Spleen (tissue), 11 donors: ENCODE measurements around the gene CACNA2D2. TPM values are rescaled to one million over a fixed set of nuclear protein-coding genes. Genes with fewer than 3 reads are reported as not detected.

ENCODE experiments used
- DNase-seq: peaks from one replicate; pipeline ENCODE4 v3.0.0-alpha.2; 2020
- H3K27ac ChIP-seq, 8 donors: fragments of 200-600 bp; sonication (generic) in 7 of 8; 1 replicate in 4 of 8; 2 replicates in 4 of 8; pipeline versions ENCODE4 v1.5.0 to v1.8.0; 2016 to 2021; ENCODE audit warnings: inconsistent platforms in 4 of 8, mild to moderate bottlenecking in 4 of 8, moderate library complexity in 1 of 8
- H3K27me3 ChIP-seq, 7 donors: fragments of 200-600 bp; sonication (generic) in 6 of 7; replicated peaks in 1 of 7; 1 replicate in 4 of 7; 2 replicates in 3 of 7; pipeline versions ENCODE4 v1.5.0 to v1.8.0; 2016 to 2021; ENCODE audit warnings: inconsistent platforms in 3 of 7, mild to moderate bottlenecking in 1 of 7
- H3K36me3 ChIP-seq, 6 donors: fragments of 200-600 bp; sonication (generic) in 5 of 6; 1 replicate in 4 of 6; 2 replicates in 2 of 6; pipeline versions ENCODE4 v1.5.0 to v1.8.0; 2016 to 2021; ENCODE audit warnings: inconsistent platforms in 2 of 6
- H3K4me1 ChIP-seq, 6 donors: fragments of 200-600 bp; sonication (generic) in 5 of 6; 1 replicate in 3 of 6; 2 replicates in 3 of 6; pipeline versions ENCODE4 v1.5.0 to v1.8.0; 2016 to 2021; ENCODE audit warnings: inconsistent platforms in 3 of 6
- H3K4me3 ChIP-seq, 8 donors: fragments of 200-600 bp; sonication (generic) in 7 of 8; 1 replicate in 4 of 8; 2 replicates in 4 of 8; pipeline versions ENCODE4 v1.5.0 to v1.8.0; 2016 to 2021; ENCODE audit warnings: inconsistent platforms in 4 of 8, mild to moderate bottlenecking in 4 of 8, moderate library complexity in 2 of 8
- H3K9me3 ChIP-seq, 8 donors: fragments of 200-600 bp; sonication (generic) in 7 of 8; 1 replicate in 4 of 8; 2 replicates in 4 of 8; pipeline versions ENCODE4 v1.5.0 to v1.8.0; 2016 to 2021; ENCODE audit warnings: inconsistent platforms in 4 of 8
- POLR2A ChIP-seq, 3 donors: fragments of 450-650 bp; IDR thresholded peaks; one replicate each; pipeline ENCODE4 v1.5.1; 2017; ENCODE audit warnings: antibody characterized with exemption in 3 of 3, mild to moderate bottlenecking in 1 of 3
- POLR2AphosphoS5 ChIP-seq, 3 donors: sonication (generic); formaldehyde crosslinking; IDR thresholded peaks; one replicate each; pipeline ENCODE4 v1.5.1; 2017; ENCODE audit warnings: antibody characterized with exemption in 3 of 3
- WGBS, 5 donors: extraction: QIAGEN DNeasy Blood & Tissue Kit in 3 of 5; methylation state at CpG; one replicate each; pipeline versions ENCODE4 v1.1.5 to v1.1.7; 2013 to 2018; 5-methylcytosine and 5-hydroxymethylcytosine counted together
- intact Hi-C: fragments of 100-400 bp; cut with DNase I; formaldehyde crosslinking; loops from one replicate; pipeline ENCODE4 v1.15.0; 2023; ENCODE audit warnings: low total_unique reads
- polyA plus RNA-seq, 3 donors: library from polyadenylated mRNA; stranded (reverse); fragments of 200-250 nt; gene quantifications; one replicate each; pipeline ENCODE4 v1.2.1, GENCODE V29; 2013
- total RNA-seq, 7 donors: library from RNA; depleted of rRNA in 3 of 7; stranded (reverse); fragments of >200 nt in 3 of 7; fragmentation: NEBNext Ultra II Directional in 4 of 7; extraction: Animal tissue kit (Norgen Biotek cat#: 25700) in 4 of 7; gene quantifications; one replicate each; pipeline versions ENCODE4 v1.1.0 to v1.2.1, GENCODE V29; 2016 to 2021
- TF ChIP-seq, protein P1 (sequence below), 11 experiments: fragments of 200-600 bp in 7 of 11; fragments of 450-650 bp in 4 of 11; sonication (generic) in 4 of 11; IDR thresholded peaks in 8 of 11; conservative IDR thresholded peaks in 3 of 11; 1 replicate in 7 of 11; 2 replicates in 4 of 11; pipeline versions ENCODE4 v1.4.0 to v1.8.0; 2016 to 2021; ENCODE audit warnings: antibody characterized with exemption in 11 of 11, inconsistent platforms in 4 of 11, mild to moderate bottlenecking in 1 of 11
- donor health status: healthy with polysubstance abuse.
- donor health status: DM: no; HTN: no; CAD: no; lungs with moderate emphysema.
- donor health status: DM: no; HTN: no; CAD: no.
- donor health status: Bipolar disorder and iron deficiency.
- donor health status: healthy.
- donor health status: DM: no; HTN: no; CAD: no.
- donor health status: DM: yes; HTN: yes; CAD: no.

The CACNA2D2 gene
- total and polyA plus RNA-seq, 10 donors: 0.24 to 3.2 (median 1.2) TPM

DNA sequence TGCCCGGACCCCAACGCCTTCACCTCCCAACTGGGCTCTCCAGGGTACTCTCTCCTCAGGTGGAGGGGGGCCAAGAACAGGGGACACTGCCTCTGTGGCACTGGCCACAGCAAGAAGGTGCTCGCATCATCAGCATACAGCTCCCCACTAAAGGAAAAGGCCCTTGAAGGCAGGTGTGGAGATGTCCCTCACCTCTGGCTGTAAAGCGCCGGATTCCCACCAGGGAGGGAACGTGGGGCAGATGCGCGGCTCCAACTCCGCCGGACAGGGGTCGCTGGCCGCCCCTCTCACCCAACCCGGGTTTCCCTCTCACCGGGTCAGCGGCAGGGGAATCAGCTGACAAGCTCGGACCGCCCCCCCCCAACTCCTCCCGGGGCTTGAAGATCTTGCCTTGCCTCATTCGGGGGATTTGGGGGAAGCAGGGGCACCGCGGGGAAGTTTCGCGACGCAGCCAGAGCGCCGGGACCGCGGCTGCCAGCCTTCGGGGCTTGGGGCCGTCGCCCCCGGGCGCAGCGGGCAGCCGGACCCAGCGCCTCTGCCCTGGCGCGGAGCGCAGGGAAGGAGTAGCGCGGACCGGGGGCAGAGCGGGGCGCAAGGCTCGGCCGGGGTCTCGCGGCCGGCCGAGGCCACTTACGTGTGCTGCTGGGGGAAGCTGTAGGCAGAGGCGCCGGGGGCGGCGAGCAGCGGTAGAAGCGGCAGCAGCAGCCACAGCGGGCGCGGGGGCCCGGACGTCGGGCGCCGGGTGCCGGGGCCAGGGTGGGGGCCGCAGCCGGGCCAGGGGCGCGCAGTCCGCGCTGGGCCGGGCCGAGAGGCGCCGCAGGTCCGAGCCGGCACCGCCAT lies 630 bp downstream of the CACNA2D2 start:
- TF ChIP-seq POLR2AphosphoS5 (IDR thresholded peaks at IDR 0.05) (no peak), POLR2A (IDR thresholded peaks at IDR 0.05) (no peak)
- TF ChIP-seq, protein P1, sequence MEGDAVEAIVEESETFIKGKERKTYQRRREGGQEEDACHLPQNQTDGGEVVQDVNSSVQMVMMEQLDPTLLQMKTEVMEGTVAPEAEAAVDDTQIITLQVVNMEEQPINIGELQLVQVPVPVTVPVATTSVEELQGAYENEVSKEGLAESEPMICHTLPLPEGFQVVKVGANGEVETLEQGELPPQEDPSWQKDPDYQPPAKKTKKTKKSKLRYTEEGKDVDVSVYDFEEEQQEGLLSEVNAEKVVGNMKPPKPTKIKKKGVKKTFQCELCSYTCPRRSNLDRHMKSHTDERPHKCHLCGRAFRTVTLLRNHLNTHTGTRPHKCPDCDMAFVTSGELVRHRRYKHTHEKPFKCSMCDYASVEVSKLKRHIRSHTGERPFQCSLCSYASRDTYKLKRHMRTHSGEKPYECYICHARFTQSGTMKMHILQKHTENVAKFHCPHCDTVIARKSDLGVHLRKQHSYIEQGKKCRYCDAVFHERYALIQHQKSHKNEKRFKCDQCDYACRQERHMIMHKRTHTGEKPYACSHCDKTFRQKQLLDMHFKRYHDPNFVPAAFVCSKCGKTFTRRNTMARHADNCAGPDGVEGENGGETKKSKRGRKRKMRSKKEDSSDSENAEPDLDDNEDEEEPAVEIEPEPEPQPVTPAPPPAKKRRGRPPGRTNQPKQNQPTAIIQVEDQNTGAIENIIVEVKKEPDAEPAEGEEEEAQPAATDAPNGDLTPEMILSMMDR (IDR thresholded peaks at IDR 0.05 in 8 of 11, conservative IDR thresholded peaks at IDR 0.05 in 3 of 11): no peak
- 1 to 3% (median 3%) methylated on average over 27 to 79 of the region's 79 CpGs; no CpG with 5 or more reads in 1 of the 5 donors for WGBS, 5 donors
- Histone ChIP-seq H3K27ac (peak overlapping the region in 3 of 8 donors; percentile 46 to 55 (median 54)), H3K4me3 (peak overlapping the region; percentile 33 to 80 (median 53)), H3K9me3 (no peaks in the 10 kb centered on the region), H3K4me1 (peaks cover 7 to 25% (median 16%) of the 10 kb centered on the region in 6 donors), H3K27me3 (peaks cover 0 to 62% (median 29%) of the 10 kb centered on the region in 7 donors), H3K36me3 (no peaks in the 10 kb centered on the region)
- intact Hi-C loops: no loop called here
- DNase-seq: no peak

DNA sequence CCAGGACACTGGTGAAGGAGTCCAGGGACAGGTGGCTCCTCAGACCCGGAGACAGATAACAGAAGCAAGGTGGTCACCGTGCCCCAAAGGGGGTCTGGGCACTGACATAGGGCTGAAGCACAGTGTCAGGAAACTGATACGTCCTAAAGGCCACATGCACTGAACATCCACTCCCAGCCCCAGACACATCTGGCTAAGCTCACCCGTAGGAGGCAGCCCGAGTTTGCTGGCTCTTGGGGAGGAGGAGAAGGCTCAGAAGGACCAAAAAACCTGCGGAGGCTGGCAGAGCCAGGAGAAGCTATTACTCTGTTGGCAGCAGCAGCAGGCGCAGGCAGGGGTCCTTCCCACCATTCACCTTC lies 1.2 kb downstream of the CACNA2D2 start:
- no peaks in the 10 kb centered on the region for H3K36me3 ChIP-seq
- no peaks in the 10 kb centered on the region for H3K9me3 ChIP-seq
- peak overlapping the region in 4 of 8 donors; percentile 45 to 80 (median 56) for H3K4me3 ChIP-seq
- intact Hi-C loops: no loop called here
- 34 to 55% (median 41%) methylated on average over 5 to 7 of the region's 7 CpGs for WGBS, 5 donors
- H3K4me1 ChIP-seq: peaks cover 7 to 25% (median 16%) of the 10 kb centered on the region in 6 donors
- H3K27me3 ChIP-seq: peaks cover 0 to 62% (median 29%) of the 10 kb centered on the region in 7 donors
- no peak overlapping the region for H3K27ac ChIP-seq
- TF ChIP-seq, protein P1 (IDR thresholded peaks at IDR 0.05 in 8 of 11, conservative IDR thresholded peaks at IDR 0.05 in 3 of 11): no peak
- TF ChIP-seq POLR2AphosphoS5 (IDR thresholded peaks at IDR 0.05): no peak
- no peak for TF ChIP-seq POLR2A (IDR thresholded peaks at IDR 0.05)
- DNase-seq: no peak

DNA sequence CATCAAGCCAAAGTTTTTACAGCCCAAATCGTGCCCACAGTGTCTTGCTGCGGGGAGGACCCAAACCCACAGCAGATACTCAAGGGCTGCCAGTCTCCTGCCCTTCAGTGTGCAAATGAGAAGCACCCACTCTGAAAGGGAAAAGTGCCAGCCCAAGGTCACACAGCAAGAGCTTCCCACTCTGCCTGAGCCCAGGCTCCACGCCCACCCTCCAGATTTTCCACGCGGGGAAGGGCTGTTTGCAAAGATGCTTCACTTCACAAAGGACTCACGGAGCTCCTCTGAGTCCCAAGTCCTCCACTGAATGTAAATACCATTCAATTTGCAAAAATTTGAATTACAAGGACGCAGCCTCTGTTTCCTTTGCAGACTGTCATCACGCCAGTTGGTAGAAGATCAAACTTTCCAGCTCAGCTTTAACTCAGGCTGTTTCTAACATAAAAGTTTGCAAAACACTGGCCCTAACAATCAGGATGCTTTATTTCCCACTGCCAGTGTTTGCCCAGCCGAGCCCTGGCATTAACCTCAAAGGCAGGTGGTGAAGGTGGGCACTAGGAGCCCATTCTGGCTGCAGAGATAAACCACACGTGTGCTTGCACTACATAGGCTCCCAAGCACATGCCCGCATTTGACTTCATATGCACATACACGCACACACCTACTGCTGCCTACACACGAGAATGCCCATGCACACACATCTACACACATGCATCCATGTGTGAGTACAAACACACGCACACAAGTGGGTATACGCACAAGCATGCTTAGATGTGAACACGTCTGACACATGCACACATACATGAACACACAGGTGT lies 7.6 kb downstream of the CACNA2D2 start:
- WGBS, 5 donors: 81 to 88% (median 82%) methylated on average over 15 to 16 of the region's 16 CpGs
- peaks cover 0 to 26% (median 0%) of the 10 kb centered on the region in 7 donors for H3K27me3 ChIP-seq
- H3K9me3 ChIP-seq: no peaks in the 10 kb centered on the region
- H3K36me3 ChIP-seq: no peaks in the 10 kb centered on the region
- intact Hi-C loops: no loop called here
- H3K4me3 ChIP-seq: no peak overlapping the region
- no peaks in the 10 kb centered on the region for H3K4me1 ChIP-seq
- no peak overlapping the region for H3K27ac ChIP-seq
- no peak for DNase-seq
- TF ChIP-seq POLR2AphosphoS5 (IDR thresholded peaks at IDR 0.05) (no peak), POLR2A (IDR thresholded peaks at IDR 0.05) (no peak)
- TF ChIP-seq, protein P1 (IDR thresholded peaks at IDR 0.05 in 8 of 11, conservative IDR thresholded peaks at IDR 0.05 in 3 of 11): no peak

DNA sequence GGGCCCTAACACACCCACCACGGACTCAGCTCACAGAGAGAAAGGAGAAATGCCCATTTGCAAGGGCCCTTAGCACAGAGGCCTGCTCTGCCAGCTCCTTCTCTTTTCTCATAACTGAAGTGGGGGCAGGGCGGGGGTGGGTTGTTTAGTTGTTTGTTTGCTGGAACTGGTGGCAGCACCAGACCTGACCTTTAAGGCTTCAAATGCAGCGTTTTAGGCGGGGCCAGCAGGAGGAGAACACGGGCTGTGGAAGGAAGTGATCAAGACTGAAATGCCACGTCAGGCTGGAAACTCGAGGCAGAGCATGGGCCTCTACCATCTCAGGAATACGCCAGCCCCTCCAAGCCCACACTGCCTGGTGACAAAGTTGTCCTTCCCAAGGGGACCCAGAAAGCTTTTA lies 9.3 kb downstream of the CACNA2D2 start:
- WGBS, 5 donors: 46 to 64% (median 54%) methylated on average over 8 of the region's 8 CpGs
- H3K27me3 ChIP-seq: peaks cover 0 to 9% (median 0%) of the 10 kb centered on the region in 7 donors
- no peak for DNase-seq
- H3K27ac ChIP-seq: no peak overlapping the region
- H3K36me3 ChIP-seq: no peaks in the 10 kb centered on the region
- TF ChIP-seq, protein P1 (IDR thresholded peaks at IDR 0.05 in 8 of 11, conservative IDR thresholded peaks at IDR 0.05 in 3 of 11): no peak
- TF ChIP-seq POLR2AphosphoS5 (IDR thresholded peaks at IDR 0.05): no peak
- TF ChIP-seq POLR2A (IDR thresholded peaks at IDR 0.05): no peak
- H3K4me3 ChIP-seq: no peak overlapping the region
- intact Hi-C loops: no loop called here
- no peaks in the 10 kb centered on the region for H3K4me1 ChIP-seq
- no peaks in the 10 kb centered on the region for H3K9me3 ChIP-seq
